Fibroblast of gingiva (primary cell): ENCODE data around the gene GDA.

ENCODE experiments used
- DNase-seq: peaks from one replicate; pipeline ENCODE4 v3.0.0-alpha.2; 2011; ENCODE audit warnings: low read depth

The GDA gene

GRCh38 chr9:72150661-72151060, 1.4 kb downstream of the GDA start:
- DNase-seq, result no peak

GRCh38 chr9:72151104-72151503, 1.9 kb downstream of the GDA start:
- no peak for DNase-seq

GRCh38 chr9:72154468-72155285, 5.4 kb downstream of the GDA start:
- no peak for DNase-seq

GRCh38 chr9:72155301-72155700, 6.1 kb downstream of the GDA start:
- DNase-seq, result no peak

- no peak for DNase-seq
These were observed 7.3 kb downstream of the GDA start for GRCh38 chr9:72156586-72156985.

- DNase-seq, result no peak
These were observed 9.4 kb downstream of the GDA start for GRCh38 chr9:72158680-72159079.

- no peak for DNase-seq
These were observed 11.3 kb downstream of the GDA start for GRCh38 chr9:72160446-72161123.

GRCh38 chr9:72165326-72165725, 16.1 kb downstream of the GDA start:
- no peak for DNase-seq

GRCh38 chr9:72165821-72166547, 16.7 kb downstream of the GDA start:
- DNase-seq, result no peak

GRCh38 chr9:72168075-72168474, 18.8 kb downstream of the GDA start:
- no peak for DNase-seq

- no peak for DNase-seq
These were observed 19.9 kb downstream of the GDA start for GRCh38 chr9:72169178-72169577.

GRCh38 chr9:72173080-72173479, 23.8 kb downstream of the GDA start:
- DNase-seq, result no peak

GRCh38 chr9:72185561-72185960, 36.3 kb downstream of the GDA start:
- no peak for DNase-seq

GRCh38 chr9:72187121-72187695, 38.0 kb downstream of the GDA start:
- no peak for DNase-seq

GRCh38 chr9:72188232-72188631, 39.0 kb downstream of the GDA start:
- no peak for DNase-seq

- DNase-seq, result no peak
These were observed 44.2 kb downstream of the GDA start for GRCh38 chr9:72193478-72193881.

GRCh38 chr9:72199238-72199637, 50.0 kb downstream of the GDA start:
- no peak for DNase-seq

- DNase-seq, result no peak
These were observed 51.2 kb downstream of the GDA start for GRCh38 chr9:72200452-72200851.

GRCh38 chr9:72202009-72202408, 52.8 kb downstream of the GDA start:
- no peak for DNase-seq

GRCh38 chr9:72203205-72203803, 54.1 kb downstream of the GDA start:
- peak; percentile 12 for DNase-seq

- DNase-seq, result no peak
These were observed 54.8 kb downstream of the GDA start for GRCh38 chr9:72204062-72204461.

- DNase-seq, result no peak
These were observed 56.3 kb downstream of the GDA start for GRCh38 chr9:72205513-72205912.
